GM12865 (cell line): ENCODE measurements around the gene GALNT7.

Experiments used
- DNase-seq: peaks from one replicate; pipeline ENCODE4 v3.0.0; 2010; ENCODE audit warnings: low read depth
- H3K4me3 ChIP-seq: 2 replicates; pipeline ENCODE4 v1.5.1; 2011; ENCODE audit warnings: mild to moderate bottlenecking, low read depth, low read length, control low read depth
- TF ChIP-seq, protein P1 (sequence below): IDR thresholded peaks from 2 replicates; pipeline ENCODE4 v1.5.1; 2011; ENCODE audit warnings: low read length, control low read depth, low read depth, inconsistent platforms; ENCODE audit not compliant: insufficient read depth; ENCODE audit errors: missing control alignments

The GALNT7 gene

GRCh38 chr4:173192375-173193162 is 24.0 kb downstream of the GALNT7 start:
- peak; percentile 19 for DNase-seq
- TF ChIP-seq, protein P1, sequence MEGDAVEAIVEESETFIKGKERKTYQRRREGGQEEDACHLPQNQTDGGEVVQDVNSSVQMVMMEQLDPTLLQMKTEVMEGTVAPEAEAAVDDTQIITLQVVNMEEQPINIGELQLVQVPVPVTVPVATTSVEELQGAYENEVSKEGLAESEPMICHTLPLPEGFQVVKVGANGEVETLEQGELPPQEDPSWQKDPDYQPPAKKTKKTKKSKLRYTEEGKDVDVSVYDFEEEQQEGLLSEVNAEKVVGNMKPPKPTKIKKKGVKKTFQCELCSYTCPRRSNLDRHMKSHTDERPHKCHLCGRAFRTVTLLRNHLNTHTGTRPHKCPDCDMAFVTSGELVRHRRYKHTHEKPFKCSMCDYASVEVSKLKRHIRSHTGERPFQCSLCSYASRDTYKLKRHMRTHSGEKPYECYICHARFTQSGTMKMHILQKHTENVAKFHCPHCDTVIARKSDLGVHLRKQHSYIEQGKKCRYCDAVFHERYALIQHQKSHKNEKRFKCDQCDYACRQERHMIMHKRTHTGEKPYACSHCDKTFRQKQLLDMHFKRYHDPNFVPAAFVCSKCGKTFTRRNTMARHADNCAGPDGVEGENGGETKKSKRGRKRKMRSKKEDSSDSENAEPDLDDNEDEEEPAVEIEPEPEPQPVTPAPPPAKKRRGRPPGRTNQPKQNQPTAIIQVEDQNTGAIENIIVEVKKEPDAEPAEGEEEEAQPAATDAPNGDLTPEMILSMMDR: no peak
- H3K4me3 ChIP-seq: no peak overlapping the region

- H3K4me3 ChIP-seq: no peak overlapping the region
- TF ChIP-seq, protein P1: no peak
- no peak for DNase-seq
Observed at GRCh38 chr4:173194157-173194556, 25.5 kb downstream of the GALNT7 start.

DNA sequence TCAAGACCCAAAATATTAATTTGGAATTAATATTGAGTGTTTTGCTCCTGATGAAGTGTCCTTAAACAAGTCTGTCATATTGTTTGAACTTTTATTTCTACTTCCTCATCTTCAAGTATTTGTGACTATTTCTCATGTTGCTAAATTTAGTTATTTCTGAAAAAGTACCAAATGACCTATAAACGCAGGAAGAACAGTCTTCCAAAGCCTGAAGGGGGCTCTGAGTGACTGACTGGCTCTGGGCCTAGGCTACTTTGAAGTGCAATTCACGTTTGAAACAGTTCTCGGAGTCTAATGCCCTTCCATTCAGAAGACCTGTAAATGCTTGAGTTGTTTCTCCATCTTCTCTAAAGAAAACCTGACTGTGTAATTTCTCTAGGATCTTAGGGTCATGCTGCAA is 26.5 kb downstream of the GALNT7 start:
- TF ChIP-seq, protein P1: no peak
- peak; percentile 19 for DNase-seq
- no peak overlapping the region for H3K4me3 ChIP-seq

DNA sequence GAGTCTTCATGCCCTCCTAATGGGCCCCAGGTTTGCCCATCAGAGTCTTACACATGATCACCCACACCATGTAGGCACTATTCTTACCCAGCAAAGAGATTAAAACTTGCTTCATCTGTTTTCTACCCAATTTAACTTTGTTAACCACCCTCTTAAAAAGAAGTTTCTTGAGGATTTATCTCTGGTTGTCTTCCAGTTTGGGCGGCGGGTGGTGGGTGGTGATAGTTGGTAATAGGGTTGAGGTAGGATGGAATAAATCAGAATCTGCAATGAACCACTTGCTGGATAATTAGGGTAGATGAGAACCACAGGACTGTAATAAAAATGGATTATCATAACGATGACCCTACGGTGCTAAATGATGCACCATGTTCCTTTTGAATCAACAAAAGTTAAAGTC is 30.9 kb downstream of the GALNT7 start:
- no peak overlapping the region for H3K4me3 ChIP-seq
- DNase-seq: no peak
- TF ChIP-seq, protein P1: no peak

GRCh38 chr4:173200103-173200884 is 31.7 kb downstream of the GALNT7 start:
- TF ChIP-seq, protein P1: no peak
- DNase-seq: no peak
- no peak overlapping the region for H3K4me3 ChIP-seq

- TF ChIP-seq, protein P1: no peak
- DNase-seq: no peak
- no peak overlapping the region for H3K4me3 ChIP-seq
Observed at GRCh38 chr4:173202395-173202794, 33.8 kb downstream of the GALNT7 start.
